ENCODE measurements around the gene ZMAT3. TPM values are rescaled to one million over a fixed set of nuclear protein-coding genes. Genes with fewer than 3 reads are reported as not detected.
"Not testable (repeated sequence)": the region's sequence is repeated elsewhere in the genome, so short reads cannot be mapped to it uniquely, and the experiment has no call there.

ZMAT3 gene
- total RNA-seq = 10 to 100 TPM; 18.1 to 19.0 TPM
- 38.0 to 38.2 reads per million in 2 donors for total RNA-seq

GRCh38 chr3:179071323-179072099, at the start of gene ZMAT3:
ZMAT3 (minus strand) TSS chr3:179071809; CDS start chr3:179067752, 4,057 bp downstream.
- no peaks in the 10 kb centered on the region for H3K9me3 ChIP-seq (ENCODE audit: control insufficient read depth, low read length, poor library complexity, severe bottlenecking)
- Mint-ChIP-seq H3K4me1 (peaks cover 36% of the 10 kb centered on the region), H3K27me3 (no peaks in the 10 kb centered on the region), H3K27ac (peak within 1 kb of the TSS; percentile 91), H3K36me3 (ENCODE audit: low read depth) (peaks cover 2% of the 10 kb centered on the region), H3K4me3 (peak within 1 kb of the TSS; percentile 99)
- ATAC-seq (peak; percentile 82), DNase-seq (peak; percentile 75 to 80 (median 77))

- no peak for DNase-seq
- Mint-ChIP-seq H3K36me3 (ENCODE audit: low read depth) (no peaks in the 10 kb centered on the region), H3K27me3 (peaks cover 25% of the 10 kb centered on the region), H3K4me3 (no peak overlapping the region), H3K27ac (no peak overlapping the region), H3K4me1 (no peaks in the 10 kb centered on the region)
- ATAC-seq = no peak
- no peaks in the 10 kb centered on the region for H3K9me3 ChIP-seq (ENCODE audit: control insufficient read depth, low read length, poor library complexity, severe bottlenecking)
Measured at GRCh38 chr3:179116816-179117215, 45.2 kb upstream of the ZMAT3 start.

- not testable (repeated sequence) for H3K36me3 Mint-ChIP-seq (ENCODE audit: low read depth); ATAC-seq; H3K4me3 Mint-ChIP-seq; H3K27ac Mint-ChIP-seq; H3K9me3 ChIP-seq (ENCODE audit: control insufficient read depth, low read length, poor library complexity, severe bottlenecking); DNase-seq; H3K4me1 Mint-ChIP-seq
- H3K27me3 Mint-ChIP-seq = peaks cover 30% of the 10 kb centered on the region
Measured at GRCh38 chr3:179115444-179115843, 43.8 kb upstream of the ZMAT3 start.

- H3K36me3 Mint-ChIP-seq (ENCODE audit: low read depth) = no peaks in the 10 kb centered on the region
- H3K27me3 Mint-ChIP-seq = peaks cover 32% of the 10 kb centered on the region
- no peaks in the 10 kb centered on the region for H3K4me1 Mint-ChIP-seq
- no peak overlapping the region for H3K27ac Mint-ChIP-seq
- ATAC-seq (no peak), DNase-seq (no peak)
- H3K9me3 ChIP-seq (ENCODE audit: control insufficient read depth, low read length, poor library complexity, severe bottlenecking) = no peaks in the 10 kb centered on the region
- H3K4me3 Mint-ChIP-seq = no peak overlapping the region
Measured at GRCh38 chr3:179113903-179114302, 42.3 kb upstream of the ZMAT3 start.

GRCh38 chr3:179108086-179108485, 36.5 kb upstream of the ZMAT3 start:
- peaks cover 3% of the 10 kb centered on the region for H3K4me1 Mint-ChIP-seq
- no peak overlapping the region for H3K4me3 Mint-ChIP-seq
- H3K36me3 Mint-ChIP-seq (ENCODE audit: low read depth) = no peaks in the 10 kb centered on the region
- DNase-seq = no peak
- H3K27me3 Mint-ChIP-seq = peaks cover 20% of the 10 kb centered on the region
- no peak for ATAC-seq
- no peak overlapping the region for H3K27ac Mint-ChIP-seq
- no peaks in the 10 kb centered on the region for H3K9me3 ChIP-seq (ENCODE audit: control insufficient read depth, low read length, poor library complexity, severe bottlenecking)

GRCh38 chr3:179107617-179108016, 36.0 kb upstream of the ZMAT3 start:
- Mint-ChIP-seq H3K4me1 (peaks cover 3% of the 10 kb centered on the region), H3K36me3 (ENCODE audit: low read depth) (no peaks in the 10 kb centered on the region), H3K4me3 (no peak overlapping the region), H3K27ac (no peak overlapping the region), H3K27me3 (peaks cover 19% of the 10 kb centered on the region)
- no peak for ATAC-seq
- H3K9me3 ChIP-seq (ENCODE audit: control insufficient read depth, low read length, poor library complexity, severe bottlenecking) = no peaks in the 10 kb centered on the region
- DNase-seq = no peak

GRCh38 chr3:179105881-179106280, 34.3 kb upstream of the ZMAT3 start:
- H3K36me3 Mint-ChIP-seq (ENCODE audit: low read depth) = no peaks in the 10 kb centered on the region
- DNase-seq = no peak
- no peak for ATAC-seq
- H3K9me3 ChIP-seq (ENCODE audit: control insufficient read depth, low read length, poor library complexity, severe bottlenecking) = no peaks in the 10 kb centered on the region
- peaks cover 22% of the 10 kb centered on the region for H3K27me3 Mint-ChIP-seq
- peaks cover 3% of the 10 kb centered on the region for H3K4me1 Mint-ChIP-seq
- no peak overlapping the region for H3K27ac Mint-ChIP-seq
- no peak overlapping the region for H3K4me3 Mint-ChIP-seq

GRCh38 chr3:179100652-179101051, 29.0 kb upstream of the ZMAT3 start:
- no peak for DNase-seq
- H3K9me3 ChIP-seq (ENCODE audit: control insufficient read depth, low read length, poor library complexity, severe bottlenecking) = no peaks in the 10 kb centered on the region
- ATAC-seq = no peak
- peaks cover 26% of the 10 kb centered on the region for H3K27me3 Mint-ChIP-seq
- no peak overlapping the region for H3K4me3 Mint-ChIP-seq
- no peaks in the 10 kb centered on the region for H3K36me3 Mint-ChIP-seq (ENCODE audit: low read depth)
- no peak overlapping the region for H3K27ac Mint-ChIP-seq
- peaks cover 5% of the 10 kb centered on the region for H3K4me1 Mint-ChIP-seq

- ATAC-seq (no peak), DNase-seq (no peak)
- Mint-ChIP-seq H3K4me1 (peaks cover 2% of the 10 kb centered on the region), H3K4me3 (no peak overlapping the region), H3K27me3 (peaks cover 26% of the 10 kb centered on the region), H3K36me3 (ENCODE audit: low read depth) (no peaks in the 10 kb centered on the region), H3K27ac (no peak overlapping the region)
- no peaks in the 10 kb centered on the region for H3K9me3 ChIP-seq (ENCODE audit: control insufficient read depth, low read length, poor library complexity, severe bottlenecking)
Measured at GRCh38 chr3:179098388-179099077, 26.9 kb upstream of the ZMAT3 start.

GRCh38 chr3:179093807-179094206, 22.2 kb upstream of the ZMAT3 start:
- Mint-ChIP-seq H3K36me3 (ENCODE audit: low read depth) (no peaks in the 10 kb centered on the region), H3K27me3 (peaks cover 6% of the 10 kb centered on the region), H3K4me1 (peaks cover 13% of the 10 kb centered on the region), H3K4me3 (no peak overlapping the region), H3K27ac (no peak overlapping the region)
- H3K9me3 ChIP-seq (ENCODE audit: control insufficient read depth, low read length, poor library complexity, severe bottlenecking) = no peaks in the 10 kb centered on the region
- ATAC-seq (no peak), DNase-seq (no peak)

- H3K4me1 Mint-ChIP-seq = peaks cover 11% of the 10 kb centered on the region
- peak overlapping the region; percentile 34 for H3K27ac Mint-ChIP-seq
- H3K27me3 Mint-ChIP-seq = no peaks in the 10 kb centered on the region
- no peaks in the 10 kb centered on the region for H3K36me3 Mint-ChIP-seq (ENCODE audit: low read depth)
- no peaks in the 10 kb centered on the region for H3K9me3 ChIP-seq (ENCODE audit: control insufficient read depth, low read length, poor library complexity, severe bottlenecking)
- DNase-seq = no peak
- H3K4me3 Mint-ChIP-seq = no peak overlapping the region
- peak; percentile 40 for ATAC-seq
Measured at GRCh38 chr3:179091113-179091512, 19.5 kb upstream of the ZMAT3 start.

- no peak for ATAC-seq
- peaks cover 20% of the 10 kb centered on the region for H3K4me1 Mint-ChIP-seq
- no peaks in the 10 kb centered on the region for H3K9me3 ChIP-seq (ENCODE audit: control insufficient read depth, low read length, poor library complexity, severe bottlenecking)
- H3K4me3 Mint-ChIP-seq = no peak overlapping the region
- no peak overlapping the region for H3K27ac Mint-ChIP-seq
- no peaks in the 10 kb centered on the region for H3K27me3 Mint-ChIP-seq
- no peak for DNase-seq
- no peaks in the 10 kb centered on the region for H3K36me3 Mint-ChIP-seq (ENCODE audit: low read depth)
Measured at GRCh38 chr3:179088306-179088705, 16.7 kb upstream of the ZMAT3 start.

- H3K4me3 Mint-ChIP-seq = peak overlapping the region; percentile 78
- ATAC-seq = no peak
- H3K27ac Mint-ChIP-seq = peak overlapping the region; percentile 75
Measured at GRCh38 chr3:179083977-179084376, 12.4 kb upstream of the ZMAT3 start.

More at GRCh38 chr3:179083977-179084376, 12.4 kb upstream of the ZMAT3 start:
- Mint-ChIP-seq H3K4me1 (peaks cover 14% of the 10 kb centered on the region), H3K36me3 (ENCODE audit: low read depth) (no peaks in the 10 kb centered on the region), H3K27me3 (no peaks in the 10 kb centered on the region)
- H3K9me3 ChIP-seq (ENCODE audit: control insufficient read depth, low read length, poor library complexity, severe bottlenecking) = no peaks in the 10 kb centered on the region
- DNase-seq = no peak
